Neuron (in vitro differentiated cells): ENCODE data around the gene GANC.

ENCODE experiments used
- H2AFZ ChIP-seq: one replicate; pipeline ENCODE4 v1.6.1; 2013; ENCODE audit warnings: low read depth, mild to moderate bottlenecking, inconsistent platforms, low read length, moderate library complexity
- H3K27me3 ChIP-seq: one replicate; pipeline ENCODE4 v1.6.1; 2013; ENCODE audit warnings: low read length; ENCODE audit not compliant: insufficient read depth
- H3K36me3 ChIP-seq: one replicate; pipeline ENCODE4 v1.6.1; 2013; ENCODE audit warnings: low read length; ENCODE audit not compliant: insufficient read depth
- H3K4me1 ChIP-seq: one replicate; pipeline ENCODE4 v1.6.1; 2013; ENCODE audit warnings: low read length; ENCODE audit not compliant: insufficient read depth
- H3K4me3 ChIP-seq: 2 replicates; pipeline ENCODE4 v1.5.1; 2013; ENCODE audit warnings: mild to moderate bottlenecking, low read length, moderate library complexity
- H3K9me3 ChIP-seq: one replicate; pipeline ENCODE4 v1.6.1; 2013; ENCODE audit warnings: low read length

Gene GANC

GRCh38 chr15:42404461-42405235 lies 131.6 kb downstream of the GANC start:
- Histone ChIP-seq H2AFZ (no peak overlapping the region), H3K9me3 (no peaks in the 10 kb centered on the region), H3K36me3 (no peaks in the 10 kb centered on the region), H3K4me1 (no peaks in the 10 kb centered on the region), H3K27me3 (no peaks in the 10 kb centered on the region), H3K4me3 (no peak overlapping the region)

GRCh38 chr15:42405863-42406482 lies 133.0 kb downstream of the GANC start:
- Histone ChIP-seq H3K9me3 (no peaks in the 10 kb centered on the region), H3K36me3 (no peaks in the 10 kb centered on the region), H3K27me3 (no peaks in the 10 kb centered on the region), H3K4me1 (no peaks in the 10 kb centered on the region), H3K4me3 (no peak overlapping the region), H2AFZ (no peak overlapping the region)
